Stimulated activated naive CD8-positive, alpha-beta T cell treated with anti-CD3 and anti-CD28 coated beads, Interleukin-15, Interleukin-2, amounts not matched to agents 100 U/mL and 50 U/mL, for 24 hours (primary cell): ENCODE measurements around the gene TSC2.

Source experiments
- ATAC-seq: fragments of 150-1000 bp; cut with Tn5 transposase; one replicate; pipeline ENCODE4 v1.10.0; 2021
- DNase-seq: peaks from one replicate; pipeline ENCODE4 v3.0.0; 2021

TSC2 gene

GRCh38 chr16:2047330-2048115 is at the start of gene TSC2, which contains the start of gene NTHL1:
TSS of gene TSC2 (plus strand) at chr16:2047985. CDS start at chr16:2048616, 631 bp downstream.
TSS of gene NTHL1 (minus strand) at chr16:2047834. CDS start at chr16:2047823, 11 bp downstream.
- DNase-seq (peak; percentile 96), ATAC-seq (peak; percentile 98)

- ATAC-seq (no peak), DNase-seq (no peak)
Observed at GRCh38 chr16:1998360-1998835, 49.4 kb upstream of the TSC2 start.

GRCh38 chr16:1998852-1999801 is 48.7 kb upstream of the TSC2 start:
- no peak for ATAC-seq

GRCh38 chr16:1999866-2000514 is 47.8 kb upstream of the TSC2 start:
- DNase-seq (no peak), ATAC-seq (no peak)

More at GRCh38 chr16:1998852-1999801, 48.7 kb upstream of the TSC2 start:
- DNase-seq = no peak

GRCh38 chr16:2001035-2001434 is 46.8 kb upstream of the TSC2 start:
- ATAC-seq (no peak), DNase-seq (no peak)

- ATAC-seq = no peak
- DNase-seq = no peak
Observed at GRCh38 chr16:2001456-2002355, 46.1 kb upstream of the TSC2 start.

GRCh38 chr16:2002406-2003230 is 45.2 kb upstream of the TSC2 start:
- ATAC-seq = no peak
- no peak for DNase-seq

- DNase-seq = no peak
- no peak for ATAC-seq
Observed at GRCh38 chr16:2003231-2003826, 44.5 kb upstream of the TSC2 start.

- DNase-seq (peak; percentile 94), ATAC-seq (peak; percentile 83)
Observed at GRCh38 chr16:2003827-2004641, 43.8 kb upstream of the TSC2 start.

- DNase-seq = no peak
- no peak for ATAC-seq
Observed at GRCh38 chr16:2004795-2005517, 42.8 kb upstream of the TSC2 start.

- ATAC-seq = no peak
- DNase-seq = no peak
Observed at GRCh38 chr16:2005646-2006045, 42.1 kb upstream of the TSC2 start.

- ATAC-seq (no peak), DNase-seq (no peak)
Observed at GRCh38 chr16:2006317-2006716, 41.5 kb upstream of the TSC2 start.

- no peak for ATAC-seq
Observed at GRCh38 chr16:2007081-2007836, 40.5 kb upstream of the TSC2 start.

GRCh38 chr16:2008009-2008526 is 39.7 kb upstream of the TSC2 start:
- ATAC-seq (peak; percentile 20), DNase-seq (peak; percentile 61)

More at GRCh38 chr16:2007081-2007836, 40.5 kb upstream of the TSC2 start:
- DNase-seq = no peak

GRCh38 chr16:2008631-2009163 is 39.1 kb upstream of the TSC2 start:
- peak; percentile 64 for DNase-seq

GRCh38 chr16:2009164-2009711 is 38.5 kb upstream of the TSC2 start:
- DNase-seq (peak; percentile 44), ATAC-seq (peak; percentile 17)

More at GRCh38 chr16:2008631-2009163, 39.1 kb upstream of the TSC2 start:
- no peak for ATAC-seq
